Measurements from ENCODE around the gene ARPC2. TPM values are rescaled to one million over a fixed set of nuclear protein-coding genes. Genes with fewer than 3 reads are reported as not detected.

Gene ARPC2
- polyA plus RNA-seq, 1 donor (not counting 4 experiments of a cell fraction or from before 2014, with no cell fraction given) = 1,121 TPM

- DNase-seq (ENCODE audit: low read depth, low spot score) = no peak
- Histone ChIP-seq H2AFZ (ENCODE audit: control insufficient read depth, low read length) (no peak overlapping the region), H3K79me2 (ENCODE audit: control insufficient read depth, insufficient read depth, low read length) (peaks cover 14% of the 10 kb centered on the region), H3K27me3 (ENCODE audit: control insufficient read depth, extremely low read depth, insufficient read depth, low read length) (no peaks in the 10 kb centered on the region), H3K4me2 (ENCODE audit: control insufficient read depth, extremely low read depth, insufficient read depth, low read depth, low read length) (no peak overlapping the region), H3K9ac (ENCODE audit: control insufficient read depth, extremely low read depth, insufficient read depth, low read length) (no peak overlapping the region), H3K36me3 (ENCODE audit: control insufficient read depth in 2 of 2, extremely low read depth in 1 of 2, insufficient read depth in 2 of 2, low read length in 2 of 2) (peaks cover 29 to 31% of the 10 kb centered on the region in 2 experiments), H3K4me3 (ENCODE audit: control insufficient read depth in 2 of 3, extremely low read depth in 1 of 3, insufficient read depth in 2 of 3, low read depth in 1 of 3, low read length in 3 of 3) (no peak overlapping the region), H3K9me1 (ENCODE audit: control insufficient read depth, extremely low read depth, insufficient read depth, low read length) (peaks cover 2% of the 10 kb centered on the region), H4K20me1 (ENCODE audit: control insufficient read depth, extremely low read depth, insufficient read depth, low read length) (no peaks in the 10 kb centered on the region), H3K9me3 (ENCODE audit: control insufficient read depth, low read depth, low read length) (no peaks in the 10 kb centered on the region), H3K4me1 (ENCODE audit: control insufficient read depth, extremely low read depth, insufficient read depth, low read length) (peaks cover 7% of the 10 kb centered on the region), H3K27ac (ENCODE audit: control insufficient read depth, insufficient read depth, low read length) (no peak overlapping the region)
- dilution Hi-C loops (cut with MboI; ENCODE audit: extremely low pct_ligation_motif_present, low sequenced_read_pairs) = no loop called here
- FAIRE-seq = no peak
- TF ChIP-seq EZH2 (IDR thresholded peaks at IDR 0.05; ENCODE audit: low read length) (no peak), CTCF (optimal IDR thresholded peaks at IDR 0.05 in 1 of 3, IDR thresholded peaks at IDR 0.05 in 1 of 3, conservative IDR thresholded peaks at IDR 0.05 in 1 of 3; ENCODE audit: extremely low read depth in 1 of 3, insufficient read depth in 2 of 3, low read length in 3 of 3) (no peak)
These were observed 49.5 kb downstream of the ARPC2 start for GRCh38 chr2:218266316-218266979.

GRCh38 chr2:218267259-218267658, 50.3 kb downstream of the ARPC2 start:
- TF ChIP-seq CTCF (optimal IDR thresholded peaks at IDR 0.05 in 1 of 3, IDR thresholded peaks at IDR 0.05 in 1 of 3, conservative IDR thresholded peaks at IDR 0.05 in 1 of 3; ENCODE audit: extremely low read depth in 1 of 3, insufficient read depth in 2 of 3, low read length in 3 of 3) (no peak), EZH2 (IDR thresholded peaks at IDR 0.05; ENCODE audit: low read length) (no peak)
- Histone ChIP-seq H3K4me1 (ENCODE audit: control insufficient read depth, extremely low read depth, insufficient read depth, low read length) (peaks cover 15% of the 10 kb centered on the region), H3K36me3 (ENCODE audit: control insufficient read depth in 2 of 2, extremely low read depth in 1 of 2, insufficient read depth in 2 of 2, low read length in 2 of 2) (peaks cover 29 to 31% of the 10 kb centered on the region in 2 experiments)

More at GRCh38 chr2:218267259-218267658, 50.3 kb downstream of the ARPC2 start:
- no peaks in the 10 kb centered on the region for H4K20me1 ChIP-seq (ENCODE audit: control insufficient read depth, extremely low read depth, insufficient read depth, low read length)
- no peak for FAIRE-seq
- H3K9ac ChIP-seq (ENCODE audit: control insufficient read depth, extremely low read depth, insufficient read depth, low read length) = no peak overlapping the region
- no peak overlapping the region for H3K4me3 ChIP-seq (ENCODE audit: control insufficient read depth in 2 of 3, extremely low read depth in 1 of 3, insufficient read depth in 2 of 3, low read depth in 1 of 3, low read length in 3 of 3)
- dilution Hi-C loops (cut with MboI; ENCODE audit: extremely low pct_ligation_motif_present, low sequenced_read_pairs) = no loop called here
- no peaks in the 10 kb centered on the region for H3K27me3 ChIP-seq (ENCODE audit: control insufficient read depth, extremely low read depth, insufficient read depth, low read length)
- H3K27ac ChIP-seq (ENCODE audit: control insufficient read depth, insufficient read depth, low read length) = no peak overlapping the region
- no peaks in the 10 kb centered on the region for H3K9me3 ChIP-seq (ENCODE audit: control insufficient read depth, low read depth, low read length)
- no peak overlapping the region for H3K4me2 ChIP-seq (ENCODE audit: control insufficient read depth, extremely low read depth, insufficient read depth, low read depth, low read length)
- H2AFZ ChIP-seq (ENCODE audit: control insufficient read depth, low read length) = no peak overlapping the region
- peaks cover 2% of the 10 kb centered on the region for H3K9me1 ChIP-seq (ENCODE audit: control insufficient read depth, extremely low read depth, insufficient read depth, low read length)
- DNase-seq (ENCODE audit: low read depth, low spot score) = no peak
- peaks cover 14% of the 10 kb centered on the region for H3K79me2 ChIP-seq (ENCODE audit: control insufficient read depth, insufficient read depth, low read length)

Measured in keratinocyte (primary cell).